HCT116 (cell line): ENCODE data around the gene TMEM79. TPM values are rescaled to one million over a fixed set of nuclear protein-coding genes. Genes with fewer than 3 reads are reported as not detected.
A peak's percentile ranks its signal among the peaks of the same experiment; 100 is the strongest.

ENCODE experiments used
- ATAC-seq: fragments of 200-7000 bp; cut with Tn5 transposase; 2 replicates; pipeline ENCODE4 v1.9.1; 2020; ENCODE audit warnings: mild to moderate bottlenecking, moderate library complexity
- BruUV-seq: library from RNA; stranded (reverse); fragments of 400-500 nt; replicated peaks from 2 replicates; lab custom pipeline; 2021; lab: Mats Ljungman, UMichigan
- CTCF ChIA-PET: fragments of 300-600 bp; sonication (Branson Sonifier 250); formaldehyde crosslinking; loops from one replicate; lab custom pipeline; 2021; ENCODE audit warnings: antibody characterized with exemption; lab: Charles Lee
- POLR2A ChIA-PET: fragments of 300-600, 350-600 bp; sonication (Branson Sonifier 250); formaldehyde crosslinking; loops from one replicate; lab custom pipeline; 2021; ENCODE audit warnings: antibody characterized with exemption; lab: Charles Lee
- RAD21 ChIA-PET, 2 experiments: fragments of 300-600 bp; sonication (Branson Sonifier 250); formaldehyde crosslinking; loops; one replicate each; lab custom pipeline; 2023; ENCODE audit warnings: low total read pairs in 2 of 2; ENCODE audit not compliant: uncharacterized antibody in 2 of 2, unreplicated experiment in 2 of 2, low non-redundant PET in 1 of 2; lab: Charles Lee
- DNase-seq: peaks from one replicate; pipeline ENCODE4 v3.0.0-alpha.2; 2010; ENCODE audit warnings: low read depth, low spot score
- H2AFZ ChIP-seq: fragments of 200-600 bp; shearing (Covaris generic), sonication (generic); 2 replicates; pipeline ENCODE4 v1.6.1; 2017; ENCODE audit warnings: low read depth, mixed run types, mixed read lengths, antibody characterized with exemption, low read length; ENCODE audit not compliant: poor library complexity, severe bottlenecking
- H3K27ac ChIP-seq: 2 replicates; pipeline ENCODE4 v1.5.1; 2012; ENCODE audit warnings: low read depth, low read length
- H3K27me3 ChIP-seq: fragments of 200-600 bp; sonication (generic); 2 replicates; pipeline ENCODE4 v1.6.1; 2016; ENCODE audit warnings: mixed run types, low read length, mixed read lengths; ENCODE audit not compliant: insufficient read depth
- H3K36me3 ChIP-seq, 2 experiments: fragments of 200-500 bp in 1 of 2; fragments of 200-600 bp in 1 of 2; sonication (Bioruptor generic) in 1 of 2; sonication (generic) in 1 of 2; 2 replicates each; pipeline versions ENCODE4 v1.5.1 to v1.6.1; 2014 to 2016; ENCODE audit warnings: low read length in 2 of 2, inconsistent platforms in 1 of 2, mixed read lengths in 1 of 2, mixed run types in 1 of 2; ENCODE audit not compliant: insufficient read depth in 2 of 2, control insufficient read depth in 1 of 2
- H3K4me1 ChIP-seq, 2 experiments: fragments of 200-600 bp in 1 of 2; sonication (generic) in 1 of 2; 2 replicates each; pipeline versions ENCODE4 v1.5.1 to v1.6.1; 2012 to 2017; ENCODE audit warnings: low read length in 2 of 2, inconsistent platforms in 1 of 2, mild to moderate bottlenecking in 1 of 2, mixed read lengths in 1 of 2, mixed run types in 1 of 2, moderate library complexity in 1 of 2; ENCODE audit not compliant: insufficient read depth in 2 of 2, control insufficient read depth in 1 of 2
- H3K4me2 ChIP-seq: fragments of 200-600 bp; sonication (generic); 2 replicates; pipeline ENCODE4 v1.6.1; 2017; ENCODE audit warnings: mixed run types, low read length, mixed read lengths
- H3K4me3 ChIP-seq, 2 experiments: fragments of 200-600 bp in 1 of 2; sonication (generic) in 1 of 2; replicated peaks in 1 of 2; 2 replicates each; pipeline ENCODE4 v1.5.1; 2011 to 2016; ENCODE audit warnings: low read length in 2 of 2, control low read depth in 1 of 2, low read depth in 1 of 2, mild to moderate bottlenecking in 1 of 2, mixed read lengths in 1 of 2, mixed run types in 1 of 2
- H3K79me2 ChIP-seq: fragments of 200-600 bp; sonication (generic); 2 replicates; pipeline ENCODE4 v1.6.1; 2017; ENCODE audit warnings: mild to moderate bottlenecking, mixed run types, low read length, moderate library complexity, mixed read lengths; ENCODE audit not compliant: insufficient read depth
- H3K9ac ChIP-seq: fragments of 200-600 bp; sonication (generic); 2 replicates; pipeline ENCODE4 v1.6.1; 2016; ENCODE audit warnings: low read length, mixed read lengths
- H3K9me2 ChIP-seq: fragments of 200-600 bp; sonication (generic), shearing (Covaris generic); 2 replicates; pipeline ENCODE4 v1.6.1; 2017; ENCODE audit warnings: mixed run types, mild to moderate bottlenecking, moderate library complexity; ENCODE audit not compliant: insufficient read depth
- H3K9me3 ChIP-seq, 2 experiments: fragments of 200-500 bp in 1 of 2; fragments of 200-600 bp in 1 of 2; sonication (Bioruptor generic) in 1 of 2; sonication (generic) in 1 of 2; 2 replicates each; pipeline ENCODE4 v1.6.1; 2014 to 2017; ENCODE audit warnings: low read length in 2 of 2, mixed read lengths in 2 of 2, inconsistent platforms in 1 of 2, low read depth in 1 of 2, mild to moderate bottlenecking in 1 of 2, mixed run types in 1 of 2, moderate library complexity in 1 of 2; ENCODE audit not compliant: control insufficient read depth in 1 of 2, insufficient read depth in 1 of 2
- H4K20me1 ChIP-seq: fragments of 200-600 bp; sonication (generic), shearing (Covaris generic); 2 replicates; pipeline ENCODE4 v1.6.1; 2017; ENCODE audit warnings: mixed run types, mild to moderate bottlenecking, moderate library complexity; ENCODE audit not compliant: insufficient read depth
- ELF1 ChIP-seq: IDR thresholded peaks from 2 replicates; pipeline ENCODE4 v1.6.1; 2012; ENCODE audit warnings: low read depth, borderline replicate concordance
- RAD21 ChIP-seq: IDR thresholded peaks from 2 replicates; pipeline ENCODE4 v1.6.1; 2012; ENCODE audit warnings: low read depth, mild to moderate bottlenecking
- REST ChIP-seq: IDR thresholded peaks from 2 replicates; pipeline ENCODE4 v1.6.1; 2012; ENCODE audit warnings: low read depth
- ZNF274 ChIP-seq: fragments of 200-500 bp; sonication (Bioruptor generic); IDR thresholded peaks from 2 replicates; pipeline ENCODE4 v1.6.1; 2014; ENCODE audit warnings: mild to moderate bottlenecking, low read depth, low read length, inconsistent platforms
- intact Hi-C: fragments of 100-400 bp; cut with micrococcal nuclease; formaldehyde crosslinking; loops from 2 replicates; pipeline ENCODE4 v1.10.0; 2022
- total RNA-seq: library from RNA; stranded (reverse); gene quantifications from one replicate; pipeline ENCODE4 v1.2.1, GENCODE V29; 2021; ENCODE audit not compliant: unreplicated experiment

Gene TMEM79
- total RNA-seq, 1 experiment from 2014 or later, result 6.3 TPM

GRCh38 chr1:156263288-156263655 lies 20.9 kb upstream of the TMEM79 start:
- Histone ChIP-seq H2AFZ (no peak overlapping the region), H3K36me3 (peaks cover 68 to 83% of the 10 kb centered on the region in 2 experiments), H3K27ac (0 out of 2 replicates have a peak overlapping the region, but pooled peaks have one; percentile 10), H3K79me2 (peaks cover 15% of the 10 kb centered on the region; the same call in 1 of the 2 replicates), H3K9ac (no peak overlapping the region), H4K20me1 (no peaks in the 10 kb centered on the region; the same call in 1 of the 2 replicates), H3K4me3 (no peak overlapping the region), H3K9me3 (no peaks in the 10 kb centered on the region), H3K9me2 (no peaks in the 10 kb centered on the region), H3K4me2 (peak overlapping the region; percentile 43; the same call in 1 of the 2 replicates), H3K4me1 (peaks cover 0 to 16% of the 10 kb centered on the region in 2 experiments; a peak in 2 of 4 replicates), H3K27me3 (no peaks in the 10 kb centered on the region)
- ChIA-PET POLR2A (no interaction called here), CTCF (no interaction called here), RAD21 (no interaction called here)
- intact Hi-C loops, result no loop called here
- no peak for ATAC-seq
- no peak for TF ChIP-seq ZNF274
- DNase-seq, result no peak
- no TSS peak for BruUV-seq

GRCh38 chr1:156266051-156266450 lies 18.1 kb upstream of the TMEM79 start:
- ChIA-PET POLR2A (no interaction called here), RAD21 (no interaction called here), CTCF (interaction anchor here (0.7 kb wide), 1 partner anchor 13 kb away, joined by 3 read pairs; no protein-coding TSS in a partner anchor)
- intact Hi-C loops, result no loop called here
- H3K27me3 ChIP-seq, result no peaks in the 10 kb centered on the region
- H3K9ac ChIP-seq, result no peak overlapping the region
- H4K20me1 ChIP-seq, result no peaks in the 10 kb centered on the region; the same call in 1 of the 2 replicates
- H3K4me2 ChIP-seq, result no peak overlapping the region
- DNase-seq (no peak), ATAC-seq (no peak)
- no peaks in the 10 kb centered on the region for H3K9me2 ChIP-seq
- no peak overlapping the region for H2AFZ ChIP-seq
- H3K4me3 ChIP-seq, result no peak overlapping the region
- no peak overlapping the region for H3K27ac ChIP-seq
- peaks cover 23% of the 10 kb centered on the region; the same call in 1 of the 2 replicates for H3K79me2 ChIP-seq
- TF ChIP-seq REST, result no peak
- no peak for TF ChIP-seq ELF1
- TF ChIP-seq RAD21, result no peak
- H3K4me1 ChIP-seq, result peaks cover 0 to 16% of the 10 kb centered on the region in 2 experiments; a peak in 2 of 4 replicates
- no peaks in the 10 kb centered on the region for H3K9me3 ChIP-seq
- peaks cover 56 to 70% of the 10 kb centered on the region in 2 experiments for H3K36me3 ChIP-seq
- TSS peak; percentile 47 for BruUV-seq
